ENCODE results near the gene VAMP7. TPM values are rescaled to one million over a fixed set of nuclear protein-coding genes. Genes with fewer than 3 reads are reported as not detected.
A peak's percentile ranks its signal among the peaks of the same experiment; 100 is the strongest.

VAMP7 gene
- total and polyA plus RNA-seq, 9 of the 15 experiments (the other 6 are each of a cell fraction or from before 2014, with no cell fraction given): 38.4 to 100 (median 67.7) TPM

- TF ChIP-seq ZNF280A (IDR thresholded peaks at IDR 0.05; ENCODE audit: low read depth, partially characterized antibody): peak; percentile 74
- TF ChIP-seq PTRF (tag; IDR thresholded peaks at IDR 0.05): no peak
- TF ChIP-seq EP300 (IDR thresholded peaks at IDR 0.05; ENCODE audit: low read length): no peak
- no peak for TF ChIP-seq ELF2 (CRISPR knock-in tag; IDR thresholded peaks at IDR 0.05)
- TF ChIP-seq AFF4 (CRISPR knock-in tag; IDR thresholded peaks at IDR 0.05): no peak
- no peak for TF ChIP-seq CHD7 (IDR thresholded peaks at IDR 0.05; ENCODE audit: low read depth, low read length)
- no peak for TF ChIP-seq SMAD2 (IDR thresholded peaks at IDR 0.05; ENCODE audit: low read depth, low read length)
Measured at GRCh38 chrX:155968326-155968661, 87.1 kb downstream of the VAMP7 start (continued).
